H1 (cell line): ENCODE data around the gene LGALS9. TPM values are rescaled to one million over a fixed set of nuclear protein-coding genes. Genes with fewer than 3 reads are reported as not detected.

Experiments used
- CTCF ChIA-PET: fragments of 300-600 bp; sonication (Branson Sonifier 250); formaldehyde crosslinking; loops from one replicate; lab custom pipeline; 2021; ENCODE audit not compliant: partially characterized antibody; lab: Charles Lee
- POLR2A ChIA-PET: fragments of 300-600 bp; sonication (Branson Sonifier 250); formaldehyde crosslinking; loops from one replicate; lab custom pipeline; 2021; ENCODE audit warnings: inconsistent platforms; ENCODE audit not compliant: partially characterized antibody; lab: Charles Lee
- DNase-seq, 2 experiments: peaks; one replicate each; pipeline versions ENCODE4 v3.0.0 to v3.0.0-alpha.2; 2010 to 2022; ENCODE audit warnings: low spot score in 2 of 2, low read depth in 1 of 2, mixed read lengths in 1 of 2
- FAIRE-seq: peaks from 2 replicates; lab custom pipeline; 2011; peaks lifted over from hg19 to GRCh38; lab: Jason Lieb, UNC
- H2AFZ ChIP-seq: 2 replicates; pipeline ENCODE4 v1.8.1; 2012; ENCODE audit warnings: low read length, inconsistent platforms
- H2AK5ac ChIP-seq: 2 replicates; pipeline ENCODE4 v1.6.1; 2013; ENCODE audit warnings: low read depth, low read length
- H2BK120ac ChIP-seq: replicated peaks from 2 replicates; pipeline ENCODE3; 2013; ENCODE audit warnings: low read depth, low read length, inconsistent platforms
- H2BK12ac ChIP-seq: 2 replicates; pipeline ENCODE4 v1.6.1; 2013; ENCODE audit warnings: low read depth, low read length
- H2BK15ac ChIP-seq: 2 replicates; pipeline ENCODE4 v1.6.1; 2013; ENCODE audit warnings: low read length
- H2BK20ac ChIP-seq: 2 replicates; pipeline ENCODE4 v1.6.1; 2013; ENCODE audit warnings: low read length
- H2BK5ac ChIP-seq: 2 replicates; pipeline ENCODE4 v1.6.1; 2013; ENCODE audit warnings: low read depth, low read length
- H3K14ac ChIP-seq: 2 replicates; pipeline ENCODE4 v1.6.1; 2013; ENCODE audit warnings: inconsistent platforms; ENCODE audit not compliant: insufficient read length
- H3K18ac ChIP-seq: 2 replicates; pipeline ENCODE4 v1.6.1; 2013; ENCODE audit warnings: low read length; ENCODE audit errors: extremely low read depth
- H3K23ac ChIP-seq: 2 replicates; pipeline ENCODE4 v1.6.1; 2013; ENCODE audit warnings: inconsistent platforms; ENCODE audit not compliant: insufficient read length
- H3K23me2 ChIP-seq: 2 replicates; pipeline ENCODE4 v1.6.1; 2013; ENCODE audit warnings: low read depth, low read length
- H3K27ac ChIP-seq: 2 replicates; pipeline ENCODE4 v1.6.1; 2011; ENCODE audit warnings: low read depth, low read length, inconsistent platforms
- H3K27me3 ChIP-seq, 4 experiments: replicated peaks in 1 of 4; 1 replicate in 1 of 4; 2 replicates in 3 of 4; pipeline versions ENCODE4 v1.6.1 to v1.8.1; 2011 to 2013; ENCODE audit warnings: low read length in 3 of 4, mild to moderate bottlenecking in 3 of 4, inconsistent platforms in 2 of 4, mixed read lengths in 2 of 4, moderate library complexity in 1 of 4; ENCODE audit not compliant: control insufficient read depth in 3 of 4, insufficient read depth in 3 of 4; ENCODE audit errors: extremely low read depth in 1 of 4
- H3K36me3 ChIP-seq, 4 experiments: 2 replicates each; pipeline versions ENCODE4 v1.6.1 to v1.8.1; 2011 to 2013; ENCODE audit warnings: mild to moderate bottlenecking in 4 of 4, low read length in 3 of 4, moderate library complexity in 2 of 4, control low read depth in 1 of 4, inconsistent platforms in 1 of 4; ENCODE audit not compliant: insufficient read depth in 4 of 4, control insufficient read depth in 2 of 4
- H3K4ac ChIP-seq: replicated peaks from 2 replicates; pipeline ENCODE3; 2013; ENCODE audit warnings: low read length, low read depth, mixed read lengths, inconsistent platforms; ENCODE audit not compliant: insufficient read length
- H3K4me1 ChIP-seq, 4 experiments: replicated peaks in 1 of 4; 1 replicate in 1 of 4; 2 replicates in 3 of 4; pipeline versions ENCODE4 v1.6.1 to v1.8.1; 2011 to 2013; ENCODE audit warnings: low read length in 3 of 4, inconsistent platforms in 2 of 4, mixed read lengths in 1 of 4; ENCODE audit not compliant: insufficient read depth in 4 of 4, control insufficient read depth in 3 of 4
- H3K4me2 ChIP-seq, 2 experiments: 2 replicates each; pipeline versions ENCODE4 v1.6.1 to v1.8.1; 2011 to 2013; ENCODE audit warnings: low read depth in 2 of 2, low read length in 2 of 2, control low read depth in 1 of 2, inconsistent platforms in 1 of 2, mild to moderate bottlenecking in 1 of 2; ENCODE audit not compliant: insufficient read depth in 1 of 2
- H3K4me3 ChIP-seq, 4 experiments: fragments of 200-600, 300-600 bp in 1 of 4; sonication (generic), shearing (Covaris generic), sonication (Bioruptor Twin) in 1 of 4; 2 replicates each; pipeline versions ENCODE4 v1.5.1 to v1.8.1; 2011 to 2016; ENCODE audit warnings: low read length in 4 of 4, low read depth in 3 of 4, control low read depth in 2 of 4, inconsistent platforms in 2 of 4, mild to moderate bottlenecking in 2 of 4, mixed read lengths in 1 of 4, moderate library complexity in 1 of 4; ENCODE audit not compliant: insufficient read depth in 2 of 4; ENCODE audit errors: extremely low read depth in 1 of 4
- H3K56ac ChIP-seq: replicated peaks from 2 replicates; pipeline ENCODE3; 2013; ENCODE audit warnings: low read depth, mild to moderate bottlenecking, mixed read lengths, low read length, inconsistent platforms; ENCODE audit not compliant: insufficient read length
- H3K79me1 ChIP-seq: 2 replicates; pipeline ENCODE4 v1.6.1; 2013; ENCODE audit warnings: low read depth, low read length, control low read depth
- H3K79me2 ChIP-seq, 2 experiments: 2 replicates each; pipeline versions ENCODE4 v1.6.1 to v1.8.1; 2012 to 2013; ENCODE audit warnings: low read length in 2 of 2, mild to moderate bottlenecking in 2 of 2, inconsistent platforms in 1 of 2; ENCODE audit not compliant: insufficient read depth in 2 of 2, control insufficient read depth in 1 of 2
- H3K9ac ChIP-seq, 4 experiments: replicated peaks in 1 of 4; 1 replicate in 1 of 4; 2 replicates in 3 of 4; pipeline versions ENCODE4 v1.6.1 to v1.8.1; 2011 to 2013; ENCODE audit warnings: low read depth in 3 of 4, low read length in 3 of 4, control low read depth in 2 of 4, mild to moderate bottlenecking in 2 of 4, moderate library complexity in 2 of 4, inconsistent platforms in 1 of 4; ENCODE audit errors: extremely low read depth in 1 of 4
- H3K9me3 ChIP-seq, 2 experiments: 2 replicates each; pipeline versions ENCODE4 v1.6.1 to v1.8.1; 2012 to 2013; ENCODE audit warnings: mild to moderate bottlenecking in 2 of 2, moderate library complexity in 2 of 2, control low read depth in 1 of 2, inconsistent platforms in 1 of 2, low read depth in 1 of 2, low read length in 1 of 2, mixed read lengths in 1 of 2; ENCODE audit not compliant: insufficient read depth in 2 of 2
- H4K20me1 ChIP-seq, 2 experiments: replicated peaks in 1 of 2; 2 replicates each; pipeline versions ENCODE3 to v1.8.1; 2011 to 2013; ENCODE audit warnings: inconsistent platforms in 2 of 2, low read length in 2 of 2, mild to moderate bottlenecking in 1 of 2; ENCODE audit not compliant: insufficient read depth in 2 of 2, control insufficient read depth in 1 of 2
- H4K5ac ChIP-seq: 2 replicates; pipeline ENCODE4 v1.6.1; 2013; ENCODE audit warnings: low read length, low read depth, mixed read lengths, inconsistent platforms; ENCODE audit not compliant: insufficient read length
- H4K8ac ChIP-seq: 2 replicates; pipeline ENCODE4 v1.8.0; 2013; ENCODE audit warnings: mild to moderate bottlenecking, moderate library complexity, low read length, inconsistent platforms; ENCODE audit not compliant: insufficient read depth; ENCODE audit errors: extremely low read depth
- H4K91ac ChIP-seq: replicated peaks from 2 replicates; pipeline ENCODE3; 2013; ENCODE audit warnings: low read length, mixed read lengths, inconsistent platforms; ENCODE audit not compliant: insufficient read length
- BACH1 ChIP-seq: IDR thresholded peaks from 2 replicates; pipeline ENCODE4 v1.6.1; 2012; ENCODE audit warnings: low read length, improper control_type of control experiment
- BCL11A ChIP-seq, 2 experiments: IDR thresholded peaks; one replicate each; pipeline ENCODE4 v1.6.1; 2011; ENCODE audit warnings: low read depth in 2 of 2, low read length in 2 of 2, mild to moderate bottlenecking in 2 of 2
- CBX8 ChIP-seq: fragments of 300-800, 300-1000 bp; sonication (generic); IDR thresholded peaks from 2 replicates; pipeline ENCODE4 v1.7.1; 2016; ENCODE audit warnings: low read depth, low read length, borderline replicate concordance
- HDAC2 ChIP-seq, 2 experiments: fragments of 300-600 bp in 1 of 2; sonication (generic) in 1 of 2; IDR thresholded peaks; 2 replicates each; pipeline ENCODE4 v1.6.1; 2011 to 2012; ENCODE audit warnings: low read depth in 2 of 2, low read length in 2 of 2, mild to moderate bottlenecking in 2 of 2, moderate library complexity in 2 of 2, borderline replicate concordance in 1 of 2, inconsistent platforms in 1 of 2
- HDAC6 ChIP-seq: IDR thresholded peaks from one replicate; pipeline ENCODE4 v1.7.1; 2012; ENCODE audit warnings: low read depth, mild to moderate bottlenecking, inconsistent platforms, low read length, moderate library complexity
- JUND ChIP-seq: IDR thresholded peaks from 2 replicates; pipeline ENCODE4 v1.6.1; 2011; ENCODE audit warnings: mild to moderate bottlenecking, improper control_type of control experiment, low read length
- RNF2 ChIP-seq: fragments of 200-900, 300-1000 bp; sonication (generic); IDR thresholded peaks from 2 replicates; pipeline ENCODE4 v1.7.1; 2016; ENCODE audit warnings: borderline replicate concordance, low read depth, mild to moderate bottlenecking, antibody characterized with exemption, low read length; ENCODE audit not compliant: poor library complexity, severe bottlenecking; ENCODE audit errors: missing control alignments
- SIN3A ChIP-seq, 2 experiments: IDR thresholded peaks in 1 of 2; conservative IDR thresholded peaks in 1 of 2; 2 replicates each; pipeline ENCODE4 v1.6.1; 2011 to 2012; ENCODE audit warnings: low read length in 2 of 2, improper control_type of control experiment in 1 of 2, low read depth in 1 of 2, mild to moderate bottlenecking in 1 of 2
- SRF ChIP-seq: IDR thresholded peaks from 2 replicates; pipeline ENCODE4 v1.6.1; 2011; ENCODE audit warnings: mild to moderate bottlenecking, low read depth, low read length, moderate library complexity
- TCF12 ChIP-seq: IDR thresholded peaks from 2 replicates; pipeline ENCODE4 v1.6.1; 2011; ENCODE audit warnings: low read depth, mild to moderate bottlenecking, low read length
- TEAD4 ChIP-seq: IDR thresholded peaks from 2 replicates; pipeline ENCODE4 v1.6.1; 2012; ENCODE audit warnings: low read depth, low read length, inconsistent platforms, mixed read lengths
- WGBS, 2 experiments: shearing (Covaris generic) in 1 of 2; methylation state at CpG; one replicate each; pipeline versions ENCODE4 v1.1.6 to v1.1.7; 2013 to 2015; ENCODE audit warnings: low lambda C conversion rate in 2 of 2, mixed read lengths in 2 of 2, inconsistent platforms in 1 of 2, low coverage in 1 of 2, missing lambda C conversion rate in 1 of 2; ENCODE audit not compliant: insufficient replicate concordance in 2 of 2, insufficient coverage in 1 of 2, insufficient read length in 1 of 2; ENCODE audit errors: extremely low coverage in 1 of 2, missing lambda C conversion rate in 1 of 2; 5-methylcytosine and 5-hydroxymethylcytosine counted together
- polyA plus RNA-seq, 7 experiments: library from polyadenylated mRNA; depleted of rRNA in 3 of 7; stranded (reverse) in 5 of 7; unstranded in 2 of 7; fragments of >200 nt in 5 of 7; fragments of 200-250 nt in 2 of 7; gene quantifications; 1 replicate in 5 of 7; 2 replicates in 1 of 7; 4 replicates in 1 of 7; pipeline versions ENCODE4 v1.2.1 to v1.2.3, GENCODE V29; 2011 to 2013; ENCODE audit warnings: missing spikeins in 2 of 7, mixed read lengths in 2 of 7
- total RNA-seq: library from RNA; stranded (reverse); fragmentation: NEBNext Ultra II Directional; extraction: Animal tissue kit (Norgen Biotek cat#: 25700); gene quantifications from 2 replicates; pipeline ENCODE4 v1.2.1, GENCODE V29; 2021

The LGALS9 gene
- total and polyA plus RNA-seq, 2 of the 8 experiments (the other 6 are each of a cell fraction or from before 2014, with no cell fraction given), result 0.95 to 1.7 TPM

DNA sequence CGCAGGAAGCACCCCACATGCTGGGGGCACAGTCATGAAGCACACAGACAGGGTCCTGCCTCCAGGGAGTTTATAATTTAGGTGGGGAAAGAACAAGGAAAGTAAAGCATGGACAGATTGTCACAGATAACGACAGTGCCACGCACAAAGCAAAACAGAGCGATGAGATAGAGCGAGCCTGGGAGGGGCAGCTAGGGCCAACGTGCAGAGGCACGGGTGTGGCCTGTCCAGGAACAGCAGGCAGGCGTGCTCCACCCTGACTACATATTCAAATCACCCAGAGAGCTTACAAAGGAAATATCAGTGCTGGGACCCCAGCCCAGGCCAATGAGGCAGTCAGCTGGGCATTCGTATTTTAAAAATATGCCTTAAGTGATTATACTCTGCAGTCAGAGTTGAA lies 16.8 kb downstream of the LGALS9 start:
- CTCF ChIA-PET, result interaction anchor here (0.7 to 16.1 kb wide), 7 partner anchors 8 to 205 kb away, joined by 3 to 305 read pairs (median 6); partner anchors contain the start of gene LGALS9
- Histone ChIP-seq H4K5ac (no peak overlapping the region), H2BK120ac (no peak overlapping the region), H3K27me3 (no peaks in the 10 kb centered on the region), H3K9ac (no peak overlapping the region), H2BK5ac (no peak overlapping the region), H3K79me1 (no peaks in the 10 kb centered on the region), H3K79me2 (no peaks in the 10 kb centered on the region), H2AK5ac (no peak overlapping the region), H3K27ac (no peak overlapping the region), H2BK20ac (no peak overlapping the region), H3K36me3 (no peaks in the 10 kb centered on the region), H3K4ac (no peak overlapping the region), H2AFZ (no peak overlapping the region), H3K23ac (no peak overlapping the region), H2BK15ac (no peak overlapping the region), H4K8ac (no peak overlapping the region), H3K4me2 (no peak overlapping the region), H4K20me1 (no peaks in the 10 kb centered on the region), H3K4me3 (no peak overlapping the region), H3K56ac (no peak overlapping the region), H3K9me3 (no peaks in the 10 kb centered on the region), H3K23me2 (no peaks in the 10 kb centered on the region), H4K91ac (no peak overlapping the region), H2BK12ac (no peak overlapping the region), H3K18ac (no peak overlapping the region), H3K14ac (no peak overlapping the region), H3K4me1 (peaks cover 0 to 4% (median 0%) of the 10 kb centered on the region in 4 experiments; a peak in 1 of 7 replicates)
- DNase-seq (no peak), FAIRE-seq (no peak)
- 98% methylated on average over 9 of the region's 9 CpGs; no CpG with 5 or more reads in 1 of the 2 experiments for WGBS, 2 experiments
- POLR2A ChIA-PET, result interaction anchor here (1.7 kb wide), 1 partner anchor 353 kb away, joined by 4 read pairs; the partner anchor contains the start of gene WSB1
- TF ChIP-seq CBX8 (no peak), RNF2 (no peak), SRF (no peak), JUND (no peak), HDAC2 (IDR thresholded peaks at IDR 0.05; ENCODE audit: borderline replicate concordance in 1 of 2, low read depth in 2 of 2, low read length in 2 of 2) (no peak), SIN3A (conservative IDR thresholded peaks at IDR 0.05 in 1 of 2, IDR thresholded peaks at IDR 0.05 in 1 of 2; ENCODE audit: low read depth in 1 of 2, low read length in 2 of 2) (no peak), HDAC6 (no peak), TCF12 (no peak), TEAD4 (no peak), BCL11A (IDR thresholded peaks at IDR 0.05; ENCODE audit: low read depth in 2 of 2, low read length in 2 of 2) (no peak), BACH1 (no peak)
